Measurements from ENCODE around the gene RCOR3.

Gene RCOR3

DNA sequence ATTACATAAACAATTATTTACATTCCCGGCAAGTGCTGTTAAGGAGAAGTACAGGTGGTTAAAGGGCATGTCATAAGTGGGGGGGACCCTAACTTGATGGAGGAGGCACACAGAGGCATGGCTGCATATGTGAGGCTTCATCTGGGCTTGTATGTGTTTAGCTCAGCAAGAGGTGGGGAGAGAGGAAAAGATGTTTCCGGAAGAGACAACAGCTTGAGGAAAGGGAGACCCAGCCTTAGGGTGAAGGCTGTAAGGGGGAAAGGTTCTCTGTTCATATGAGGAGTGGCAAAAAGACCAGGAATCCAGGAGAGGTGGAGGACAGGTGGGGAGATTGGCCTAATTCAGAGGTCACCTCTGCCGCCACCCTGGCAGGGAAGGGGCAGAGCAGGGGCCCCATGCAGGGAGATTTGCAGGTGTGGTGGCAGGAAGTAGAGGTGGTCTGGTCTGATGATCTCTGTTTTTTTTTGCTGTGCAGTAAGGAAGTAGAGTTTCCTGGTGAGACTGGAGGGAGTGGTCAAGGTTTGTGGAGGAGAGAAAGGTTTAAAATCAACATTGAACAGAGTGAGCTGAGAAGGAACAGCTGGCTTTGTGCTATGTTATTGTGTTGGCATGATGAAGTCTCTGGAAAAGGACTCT lies 76.5 kb downstream of the RCOR3 start:
- H3K27me3 Mint-ChIP-seq (ENCODE audit: low read depth, poor library complexity) = peaks cover 4% of the 10 kb centered on the region
- TF ChIP-seq, protein P1, sequence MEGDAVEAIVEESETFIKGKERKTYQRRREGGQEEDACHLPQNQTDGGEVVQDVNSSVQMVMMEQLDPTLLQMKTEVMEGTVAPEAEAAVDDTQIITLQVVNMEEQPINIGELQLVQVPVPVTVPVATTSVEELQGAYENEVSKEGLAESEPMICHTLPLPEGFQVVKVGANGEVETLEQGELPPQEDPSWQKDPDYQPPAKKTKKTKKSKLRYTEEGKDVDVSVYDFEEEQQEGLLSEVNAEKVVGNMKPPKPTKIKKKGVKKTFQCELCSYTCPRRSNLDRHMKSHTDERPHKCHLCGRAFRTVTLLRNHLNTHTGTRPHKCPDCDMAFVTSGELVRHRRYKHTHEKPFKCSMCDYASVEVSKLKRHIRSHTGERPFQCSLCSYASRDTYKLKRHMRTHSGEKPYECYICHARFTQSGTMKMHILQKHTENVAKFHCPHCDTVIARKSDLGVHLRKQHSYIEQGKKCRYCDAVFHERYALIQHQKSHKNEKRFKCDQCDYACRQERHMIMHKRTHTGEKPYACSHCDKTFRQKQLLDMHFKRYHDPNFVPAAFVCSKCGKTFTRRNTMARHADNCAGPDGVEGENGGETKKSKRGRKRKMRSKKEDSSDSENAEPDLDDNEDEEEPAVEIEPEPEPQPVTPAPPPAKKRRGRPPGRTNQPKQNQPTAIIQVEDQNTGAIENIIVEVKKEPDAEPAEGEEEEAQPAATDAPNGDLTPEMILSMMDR (IDR thresholded peaks at IDR 0.05) = no peak
- no peak for DNase-seq
- H3K36me3 Mint-ChIP-seq (ENCODE audit: low read depth) = no peaks in the 10 kb centered on the region
- peaks cover 35% of the 10 kb centered on the region for H3K4me1 Mint-ChIP-seq
- peak overlapping the region; percentile 4 for H3K27ac Mint-ChIP-seq
- no peaks in the 10 kb centered on the region for H3K9me3 Mint-ChIP-seq
- H3K4me3 Mint-ChIP-seq = peak overlapping the region; percentile 0

DNA sequence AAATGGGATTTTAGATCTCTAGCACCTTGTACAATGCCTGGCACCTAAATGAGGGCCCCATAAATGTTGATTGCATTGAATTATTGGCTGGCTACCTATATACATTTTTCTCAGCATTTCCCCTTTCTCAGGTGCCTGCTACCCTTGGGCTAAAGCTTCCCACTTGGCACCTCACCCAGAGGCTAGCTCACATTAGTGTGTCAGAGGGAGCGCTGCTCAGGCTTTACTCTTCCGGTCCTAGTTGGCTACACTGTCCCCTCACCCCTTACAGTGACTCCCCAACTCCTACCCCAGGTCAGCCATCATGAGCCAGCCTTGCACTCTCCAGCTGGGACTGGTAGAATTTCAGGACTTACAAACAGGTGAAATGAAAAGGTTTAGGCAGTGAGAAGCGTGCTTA lies 77.0 kb downstream of the RCOR3 start:
- no peaks in the 10 kb centered on the region for H3K36me3 Mint-ChIP-seq (ENCODE audit: low read depth)

DNA sequence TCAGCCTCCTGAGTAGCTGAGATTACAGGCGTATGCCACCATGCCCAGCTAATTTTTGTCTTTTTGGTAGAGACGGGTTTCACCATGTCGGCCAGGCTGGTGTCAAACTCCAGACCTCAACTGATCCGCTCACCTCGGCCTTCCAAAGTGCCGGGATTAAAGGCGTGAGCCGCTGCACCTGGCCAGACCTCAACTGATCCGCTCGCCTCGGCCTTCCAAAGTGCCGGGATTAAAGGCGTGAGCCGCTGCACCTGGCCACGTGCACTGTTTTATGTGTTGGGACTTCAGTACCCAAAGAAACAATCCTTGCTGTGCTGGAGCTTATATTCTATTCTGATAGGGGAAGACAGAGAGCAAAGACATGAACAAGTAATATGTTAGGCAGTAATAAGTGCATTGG lies 77.6 kb downstream of the RCOR3 start:
- TF ChIP-seq, protein P1 (IDR thresholded peaks at IDR 0.05) = no peak
- Mint-ChIP-seq H3K36me3 (ENCODE audit: low read depth) (no peaks in the 10 kb centered on the region), H3K9me3 (no peaks in the 10 kb centered on the region), H3K4me3 (no peak overlapping the region), H3K27me3 (ENCODE audit: low read depth, poor library complexity) (peaks cover 2% of the 10 kb centered on the region), H3K27ac (no peak overlapping the region), H3K4me1 (peaks cover 30% of the 10 kb centered on the region)
- no peak for DNase-seq

More for the DNA sequence above, 77.0 kb downstream of the RCOR3 start:
- Mint-ChIP-seq H3K4me1 (peaks cover 33% of the 10 kb centered on the region), H3K27ac (peak overlapping the region; percentile 52), H3K27me3 (ENCODE audit: low read depth, poor library complexity) (peaks cover 4% of the 10 kb centered on the region), H3K9me3 (no peaks in the 10 kb centered on the region), H3K4me3 (no peak overlapping the region)
- DNase-seq = no peak
- TF ChIP-seq, protein P1 (IDR thresholded peaks at IDR 0.05) = no peak

DNA sequence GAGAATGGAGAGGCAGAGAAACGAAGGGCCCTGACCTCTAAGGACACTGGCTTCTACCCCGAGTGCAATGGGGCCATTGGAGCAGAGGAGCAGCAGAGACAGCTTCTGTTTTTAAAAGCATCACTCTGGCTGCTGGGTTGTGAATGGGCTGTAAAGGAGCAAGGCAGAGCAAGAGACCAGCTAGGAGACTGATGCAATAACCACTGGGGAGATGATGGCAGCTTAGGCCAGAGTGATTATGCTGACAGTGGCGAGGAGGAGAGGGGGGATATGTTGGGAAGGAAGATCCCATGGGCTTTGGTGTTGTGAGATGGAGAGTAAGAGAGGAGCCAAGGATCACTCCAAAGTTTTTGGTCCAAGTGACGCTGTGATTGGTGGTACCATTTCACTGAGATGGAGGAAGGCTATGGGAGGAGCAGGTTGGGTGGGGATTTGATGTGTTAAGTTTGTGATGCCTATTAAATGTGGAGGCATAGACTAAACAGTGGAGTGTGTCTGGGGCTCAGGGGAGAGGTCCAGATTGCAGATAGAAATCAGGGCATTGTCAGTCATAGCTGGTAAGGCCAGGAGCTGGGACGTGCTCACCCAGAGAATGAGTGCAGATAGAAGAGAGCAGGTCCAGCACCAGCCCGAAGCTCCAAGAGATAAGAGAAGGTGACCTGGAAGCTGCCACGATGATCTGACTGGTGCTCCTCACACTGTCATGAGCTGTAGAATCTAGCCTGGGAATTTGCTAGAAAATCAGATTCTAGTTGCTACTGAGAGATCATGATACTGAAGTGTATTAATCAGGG lies 78.5 kb downstream of the RCOR3 start:
- H3K4me1 Mint-ChIP-seq = peaks cover 30% of the 10 kb centered on the region
- TF ChIP-seq, protein P1 (IDR thresholded peaks at IDR 0.05) = no peak
- DNase-seq = no peak
- H3K36me3 Mint-ChIP-seq (ENCODE audit: low read depth) = no peaks in the 10 kb centered on the region
- no peak overlapping the region for H3K4me3 Mint-ChIP-seq
- H3K27me3 Mint-ChIP-seq (ENCODE audit: low read depth, poor library complexity) = no peaks in the 10 kb centered on the region
- H3K27ac Mint-ChIP-seq = no peak overlapping the region
- H3K9me3 Mint-ChIP-seq = no peaks in the 10 kb centered on the region

DNA sequence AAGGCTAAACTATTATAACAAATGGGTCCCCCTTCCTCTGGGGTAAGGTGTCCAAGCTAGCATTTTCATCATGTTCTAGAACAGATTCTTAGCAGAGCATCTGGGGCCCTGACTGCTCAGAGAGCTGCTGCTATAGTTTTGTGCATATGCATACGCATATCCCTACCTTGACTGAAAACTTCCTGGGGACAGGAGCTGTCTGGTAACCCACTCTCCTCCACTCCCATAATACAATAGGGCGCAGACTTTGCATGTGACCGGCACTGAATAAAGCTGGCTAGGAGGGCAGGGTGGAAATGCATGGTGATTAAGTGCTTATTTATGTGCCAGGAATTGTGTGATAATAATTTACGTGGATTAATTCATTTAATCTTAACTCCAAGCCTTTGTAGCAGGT lies 79.1 kb downstream of the RCOR3 start:
- no peak overlapping the region for H3K4me3 Mint-ChIP-seq
- H3K27ac Mint-ChIP-seq = no peak overlapping the region
- no peaks in the 10 kb centered on the region for H3K9me3 Mint-ChIP-seq
- H3K4me1 Mint-ChIP-seq = peaks cover 30% of the 10 kb centered on the region
- no peaks in the 10 kb centered on the region for H3K36me3 Mint-ChIP-seq (ENCODE audit: low read depth)
- no peaks in the 10 kb centered on the region for H3K27me3 Mint-ChIP-seq (ENCODE audit: low read depth, poor library complexity)
- DNase-seq = no peak
- TF ChIP-seq, protein P1 (IDR thresholded peaks at IDR 0.05) = no peak
